CD4-positive, alpha-beta T cell (primary cell): Measurements from ENCODE around the gene PIK3AP1. TPM values are rescaled to one million over a fixed set of nuclear protein-coding genes. Genes with fewer than 3 reads are reported as not detected.
"Not testable (repeated sequence)": the region's sequence is repeated elsewhere in the genome, so short reads cannot be mapped to it uniquely, and the experiment has no call there.

Experiments
- ATAC-seq: fragments of 200-7000 bp; cut with Tn5 transposase; one replicate; pipeline ENCODE4 v1.10.0; 2022; ENCODE audit warnings: mild to moderate bottlenecking; ENCODE audit not compliant: poor library complexity
- CTCF ChIA-PET: fragments of 350-600 bp; sonication (Branson Sonifier 250); formaldehyde crosslinking; loops from one replicate; lab custom pipeline; 2021; ENCODE audit warnings: antibody characterized with exemption, inconsistent platforms; lab: Charles Lee
- POLR2A ChIA-PET: fragments of 350-600 bp; sonication (Branson Sonifier 250); formaldehyde crosslinking; loops from one replicate; lab custom pipeline; 2021; ENCODE audit warnings: antibody characterized with exemption, inconsistent platforms; lab: Charles Lee
- DNase-seq, 14 experiments: peaks; one replicate each; pipeline ENCODE4 v3.0.0-alpha.2; 2013 to 2020; ENCODE audit warnings: mixed read lengths in 2 of 14
- H3K27ac ChIP-seq, 2 donors: one replicate each; pipeline versions ENCODE4 v1.5.1 to v1.7.0; 2013; ENCODE audit warnings: low read length in 2 of 2, low read depth in 1 of 2, mild to moderate bottlenecking in 1 of 2
- H3K27me3 ChIP-seq, 2 experiments: 1 replicate in 1 of 2; 2 replicates in 1 of 2; pipeline versions ENCODE4 v1.6.1 to v1.7.0; 2013; ENCODE audit warnings: low read length in 2 of 2, control low read depth in 1 of 2, mild to moderate bottlenecking in 1 of 2, moderate library complexity in 1 of 2; ENCODE audit not compliant: insufficient read depth in 2 of 2, control insufficient read depth in 1 of 2
- H3K36me3 ChIP-seq: one replicate; pipeline ENCODE4 v1.6.1; 2013; ENCODE audit warnings: low read length, control low read depth; ENCODE audit not compliant: insufficient read depth
- H3K4me1 ChIP-seq: one replicate; pipeline ENCODE4 v1.6.1; 2013; ENCODE audit warnings: low read length, control low read depth; ENCODE audit not compliant: insufficient read depth
- H3K4me3 ChIP-seq: one replicate; pipeline ENCODE4 v1.5.1; 2013; ENCODE audit warnings: mild to moderate bottlenecking, low read length, moderate library complexity
- H3K9me3 ChIP-seq, 2 experiments: 1 replicate in 1 of 2; 2 replicates in 1 of 2; pipeline versions ENCODE4 v1.6.1 to v1.7.0; 2013; ENCODE audit warnings: low read length in 2 of 2, mild to moderate bottlenecking in 2 of 2, control low read depth in 1 of 2, moderate library complexity in 1 of 2; ENCODE audit not compliant: control insufficient read depth in 1 of 2, insufficient read depth in 1 of 2
- H3K27ac Mint-ChIP-seq: one replicate; pipeline ENCODE4 v1.8.0; 2020; ENCODE audit warnings: mixed read lengths
- H3K27me3 Mint-ChIP-seq: one replicate; pipeline ENCODE4 v1.8.0; 2021; ENCODE audit warnings: mixed read lengths
- H3K36me3 Mint-ChIP-seq: one replicate; pipeline ENCODE4 v1.8.0; 2021; ENCODE audit warnings: low read depth, mixed read lengths
- H3K4me1 Mint-ChIP-seq: one replicate; pipeline ENCODE4 v1.8.0; 2021; ENCODE audit warnings: low read depth, mixed read lengths
- H3K4me3 Mint-ChIP-seq: one replicate; pipeline ENCODE4 v1.8.0; 2020; ENCODE audit warnings: mild to moderate bottlenecking, mixed read lengths
- H3K9me3 Mint-ChIP-seq: one replicate; pipeline ENCODE4 v1.8.0; 2020; ENCODE audit warnings: mixed read lengths
- intact Hi-C, 2 experiments: fragments of 100-400 bp; cut with DNase I in 1 of 2; cut with micrococcal nuclease in 1 of 2; formaldehyde crosslinking; loops; one replicate each; pipeline versions ENCODE4 v1.15.1 to v1.9.0; 2023 to 2025; cut with DNase I, micrococcal nuclease
- total RNA-seq, 174 experiments: library from RNA in 2 of 174; stranded (reverse) in 2 of 174; gene quantifications; one replicate each; pipeline ENCODE4 v1.2.3 and lab custom pipeline; 2021 to 2026
- TF ChIP-seq, protein P1 (sequence below): fragments of 200-600 bp; IDR thresholded peaks from one replicate; pipeline ENCODE4 v1.8.0; 2022; ENCODE audit warnings: antibody characterized with exemption, mild to moderate bottlenecking

Gene PIK3AP1
- total RNA-seq, 2 experiments from 2014 or later = 0.58 to 0.59 TPM

DNA sequence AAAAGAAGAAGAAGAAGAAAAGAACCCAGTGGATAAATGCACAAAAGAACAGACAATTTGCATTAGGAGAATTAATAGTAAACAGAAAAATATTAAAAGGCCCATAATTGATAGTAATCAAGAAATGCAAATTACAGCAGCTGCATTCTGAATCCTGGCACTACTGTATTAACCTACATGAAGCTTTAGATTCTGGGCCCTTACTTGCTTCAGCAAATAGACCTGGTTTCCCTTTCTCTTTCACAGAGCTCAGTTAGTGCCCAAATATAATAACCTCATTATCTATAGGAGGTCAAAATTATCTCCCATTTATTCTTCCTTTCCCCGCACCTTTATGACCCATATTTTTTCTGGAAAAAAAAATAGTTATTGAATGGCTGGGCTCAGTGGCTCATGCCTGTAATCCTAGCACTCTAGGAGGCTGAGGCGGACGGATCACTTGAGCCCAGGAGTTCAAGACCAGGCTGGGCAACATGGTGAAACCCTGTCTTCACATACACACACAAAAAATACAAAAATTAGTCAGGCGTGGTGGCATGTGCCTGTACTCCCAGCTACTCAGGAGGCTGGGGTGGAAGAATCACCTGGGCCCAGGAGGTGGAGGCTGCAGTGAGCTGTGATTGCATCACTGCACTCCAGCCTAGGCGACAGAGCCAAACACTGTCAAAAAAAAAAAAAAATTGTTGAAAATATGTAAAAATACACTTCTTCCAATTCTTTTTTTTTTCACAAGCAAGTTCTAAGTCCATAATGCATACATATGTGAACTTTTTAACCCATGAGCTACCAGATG lies 36.0 kb upstream of the PIK3AP1 start:
- POLR2A ChIA-PET = no interaction called here
- Histone ChIP-seq H3K27me3 (no peaks in the 10 kb centered on the region), H3K36me3 (no peaks in the 10 kb centered on the region), H3K9me3 (no peaks in the 10 kb centered on the region), H3K4me3 (no peak overlapping the region), H3K27ac (no peak overlapping the region), H3K4me1 (no peaks in the 10 kb centered on the region)
- Mint-ChIP-seq H3K27me3 (no peaks in the 10 kb centered on the region), H3K4me1 (no peaks in the 10 kb centered on the region), H3K9me3 (no peaks in the 10 kb centered on the region), H3K27ac (no peak overlapping the region), H3K36me3 (no peaks in the 10 kb centered on the region), H3K4me3 (no peak overlapping the region)
- CTCF ChIA-PET = no interaction called here
- no peak for DNase-seq
- ATAC-seq = no peak
- intact Hi-C loops = no loop called here
- TF ChIP-seq, protein P1, sequence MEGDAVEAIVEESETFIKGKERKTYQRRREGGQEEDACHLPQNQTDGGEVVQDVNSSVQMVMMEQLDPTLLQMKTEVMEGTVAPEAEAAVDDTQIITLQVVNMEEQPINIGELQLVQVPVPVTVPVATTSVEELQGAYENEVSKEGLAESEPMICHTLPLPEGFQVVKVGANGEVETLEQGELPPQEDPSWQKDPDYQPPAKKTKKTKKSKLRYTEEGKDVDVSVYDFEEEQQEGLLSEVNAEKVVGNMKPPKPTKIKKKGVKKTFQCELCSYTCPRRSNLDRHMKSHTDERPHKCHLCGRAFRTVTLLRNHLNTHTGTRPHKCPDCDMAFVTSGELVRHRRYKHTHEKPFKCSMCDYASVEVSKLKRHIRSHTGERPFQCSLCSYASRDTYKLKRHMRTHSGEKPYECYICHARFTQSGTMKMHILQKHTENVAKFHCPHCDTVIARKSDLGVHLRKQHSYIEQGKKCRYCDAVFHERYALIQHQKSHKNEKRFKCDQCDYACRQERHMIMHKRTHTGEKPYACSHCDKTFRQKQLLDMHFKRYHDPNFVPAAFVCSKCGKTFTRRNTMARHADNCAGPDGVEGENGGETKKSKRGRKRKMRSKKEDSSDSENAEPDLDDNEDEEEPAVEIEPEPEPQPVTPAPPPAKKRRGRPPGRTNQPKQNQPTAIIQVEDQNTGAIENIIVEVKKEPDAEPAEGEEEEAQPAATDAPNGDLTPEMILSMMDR = no peak

DNA sequence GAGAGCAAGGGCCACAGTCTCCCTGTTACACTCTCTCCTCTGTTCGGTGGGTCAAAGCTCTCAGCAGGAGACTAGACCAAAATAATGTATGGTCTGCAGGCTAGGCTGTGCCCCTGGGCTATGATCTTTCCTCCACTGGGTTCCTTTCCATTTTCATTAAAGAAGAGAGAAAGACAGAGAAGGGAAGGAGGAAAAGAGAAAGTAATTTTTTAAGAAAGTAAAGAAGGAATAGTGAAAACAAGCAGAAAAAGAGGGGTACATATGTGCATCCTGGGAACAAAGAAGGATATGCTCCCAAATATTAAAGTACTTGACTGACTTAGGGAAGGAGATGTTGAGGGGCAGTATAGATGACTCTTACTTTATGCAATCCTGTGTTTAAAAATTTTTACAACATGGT lies 33.6 kb upstream of the PIK3AP1 start:
- Histone ChIP-seq H3K27me3 (no peaks in the 10 kb centered on the region), H3K4me1 (no peaks in the 10 kb centered on the region), H3K27ac (no peak overlapping the region), H3K36me3 (no peaks in the 10 kb centered on the region), H3K9me3 (no peaks in the 10 kb centered on the region), H3K4me3 (no peak overlapping the region)
- DNase-seq = no peak
- no peak for ATAC-seq
- CTCF ChIA-PET = no interaction called here
- Mint-ChIP-seq H3K4me3 (no peak overlapping the region), H3K36me3 (no peaks in the 10 kb centered on the region), H3K4me1 (no peaks in the 10 kb centered on the region), H3K27me3 (no peaks in the 10 kb centered on the region), H3K27ac (no peak overlapping the region), H3K9me3 (no peaks in the 10 kb centered on the region)
- POLR2A ChIA-PET = no interaction called here
- intact Hi-C loops = no loop called here
- TF ChIP-seq, protein P1 = no peak

DNA sequence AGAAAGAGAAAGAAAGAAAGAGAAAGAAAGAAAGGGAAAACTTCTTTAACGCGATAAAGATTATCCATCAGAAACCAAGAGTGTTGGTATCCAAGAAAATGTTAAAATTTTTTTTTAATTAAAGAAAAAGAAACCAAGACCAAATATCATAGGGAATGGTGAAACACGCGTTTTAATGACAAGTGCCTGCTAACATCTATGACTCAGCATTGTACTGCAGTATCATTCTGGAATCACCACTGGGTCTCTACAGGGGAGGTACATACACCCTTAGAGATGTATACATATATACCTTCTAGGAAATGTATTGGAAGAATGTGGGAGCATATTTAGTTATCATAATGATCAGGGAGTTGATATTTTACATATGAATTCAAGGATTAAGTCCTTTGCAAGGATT lies 32.1 kb upstream of the PIK3AP1 start:
- Mint-ChIP-seq H3K27me3 (no peaks in the 10 kb centered on the region), H3K27ac (no peak overlapping the region), H3K4me3 (no peak overlapping the region), H3K9me3 (no peaks in the 10 kb centered on the region), H3K4me1 (no peaks in the 10 kb centered on the region), H3K36me3 (no peaks in the 10 kb centered on the region)
- DNase-seq (no peak), ATAC-seq (no peak)
- no peak overlapping the region for H3K27ac ChIP-seq
- peaks cover 6% of the 10 kb centered on the region for H3K4me1 ChIP-seq
- no peaks in the 10 kb centered on the region for H3K27me3 ChIP-seq
- ChIA-PET CTCF (no interaction called here), POLR2A (no interaction called here)
- TF ChIP-seq, protein P1 = no peak
- H3K36me3 ChIP-seq = no peaks in the 10 kb centered on the region
- intact Hi-C loops = no loop called here
- no peaks in the 10 kb centered on the region for H3K9me3 ChIP-seq
- H3K4me3 ChIP-seq = no peak overlapping the region

DNA sequence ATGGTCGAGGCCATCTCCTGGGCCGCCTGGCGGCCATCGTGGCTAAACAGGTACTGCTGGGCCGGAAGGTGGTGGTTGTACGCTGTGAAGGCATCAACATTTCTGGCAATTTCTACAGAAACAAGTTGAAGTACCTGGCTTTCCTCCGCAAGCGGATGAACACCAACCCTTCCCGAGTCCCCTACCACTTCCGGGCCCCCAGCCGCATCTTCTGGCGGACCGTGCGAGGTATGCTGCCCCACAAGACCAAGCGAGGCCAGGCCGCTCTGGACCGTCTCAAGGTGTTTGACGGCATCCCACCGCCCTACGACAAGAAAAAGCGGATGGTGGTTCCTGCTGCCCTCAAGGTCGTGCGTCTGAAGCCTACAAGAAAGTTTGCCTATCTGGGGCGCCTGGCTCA lies 30.0 kb upstream of the PIK3AP1 start:
- H3K36me3 Mint-ChIP-seq, H3K27ac Mint-ChIP-seq, H3K4me3 Mint-ChIP-seq, H3K27me3 Mint-ChIP-seq, CTCF ChIA-PET, H3K4me1 Mint-ChIP-seq, H3K4me3 ChIP-seq, H3K9me3 Mint-ChIP-seq, H3K9me3 ChIP-seq, POLR2A ChIA-PET, H3K36me3 ChIP-seq, intact Hi-C loops, ATAC-seq, H3K27me3 ChIP-seq, H3K4me1 ChIP-seq, H3K27ac ChIP-seq, DNase-seq: not testable (repeated sequence)
